AG08396 (cell line): ENCODE results near the gene RINT1.

Experiments used
- DNase-seq: peaks from one replicate; pipeline ENCODE4 v3.0.0; 2012; ENCODE audit warnings: low spot score, mixed read lengths

RINT1 gene

DNA sequence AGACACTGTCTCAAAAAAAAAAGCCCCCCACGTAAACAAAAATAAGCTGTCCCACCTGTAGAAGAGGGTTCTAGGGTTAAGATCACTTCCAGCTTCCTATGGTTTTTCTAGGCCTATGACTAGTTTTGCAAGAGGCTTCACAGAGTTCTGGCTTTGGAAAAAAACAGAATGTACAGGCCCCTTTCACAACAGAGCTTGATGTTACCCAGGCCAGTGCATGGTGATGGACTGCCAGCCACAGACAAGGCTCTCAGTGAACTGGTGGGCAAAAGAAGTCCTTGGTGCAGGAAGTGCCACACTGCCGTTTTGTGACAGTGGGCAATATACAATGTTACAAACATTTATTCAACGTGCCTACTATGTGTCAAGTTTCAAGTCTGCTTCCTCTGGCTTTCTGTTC is 67.5 kb downstream of the RINT1 start:
- no peak for DNase-seq

DNA sequence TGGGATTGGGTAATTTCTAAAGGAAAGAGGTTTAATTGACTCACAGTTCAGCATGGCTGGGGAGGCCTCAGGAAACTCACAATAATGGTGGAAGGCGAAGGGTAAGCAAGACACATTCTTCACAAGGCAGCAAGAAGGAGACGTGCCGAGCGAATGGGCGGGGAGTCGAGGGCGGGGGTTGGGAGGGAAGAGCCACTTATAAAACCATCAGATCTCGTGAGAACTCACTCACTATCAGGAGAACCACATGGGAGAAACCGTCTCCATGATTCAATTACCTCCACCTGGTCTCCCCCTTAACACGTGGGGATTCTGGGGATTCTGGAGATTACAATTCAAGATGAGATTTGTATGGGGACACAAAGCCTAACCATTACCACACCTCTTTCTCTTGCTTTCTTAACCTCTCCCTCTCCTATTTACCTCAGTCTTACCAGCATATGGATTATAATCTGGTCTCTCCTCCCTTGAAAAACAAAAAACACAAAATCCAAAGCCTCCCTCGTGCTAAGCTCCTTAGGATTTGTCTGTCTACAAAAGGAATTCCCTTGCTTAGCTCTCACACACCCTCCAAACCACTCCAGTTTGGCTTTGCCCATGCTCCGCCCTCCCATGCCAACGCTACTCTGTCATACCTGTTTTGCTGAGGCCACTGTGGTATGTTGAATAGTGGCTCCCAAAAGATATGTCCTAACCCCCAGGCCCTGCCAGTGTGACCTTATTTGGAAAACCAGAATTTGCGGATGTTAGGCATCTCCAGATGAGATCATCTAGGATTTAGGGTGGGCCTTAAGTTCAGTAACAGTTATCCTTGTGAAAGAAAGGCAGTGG is 68.9 kb downstream of the RINT1 start:
- no peak for DNase-seq

DNA sequence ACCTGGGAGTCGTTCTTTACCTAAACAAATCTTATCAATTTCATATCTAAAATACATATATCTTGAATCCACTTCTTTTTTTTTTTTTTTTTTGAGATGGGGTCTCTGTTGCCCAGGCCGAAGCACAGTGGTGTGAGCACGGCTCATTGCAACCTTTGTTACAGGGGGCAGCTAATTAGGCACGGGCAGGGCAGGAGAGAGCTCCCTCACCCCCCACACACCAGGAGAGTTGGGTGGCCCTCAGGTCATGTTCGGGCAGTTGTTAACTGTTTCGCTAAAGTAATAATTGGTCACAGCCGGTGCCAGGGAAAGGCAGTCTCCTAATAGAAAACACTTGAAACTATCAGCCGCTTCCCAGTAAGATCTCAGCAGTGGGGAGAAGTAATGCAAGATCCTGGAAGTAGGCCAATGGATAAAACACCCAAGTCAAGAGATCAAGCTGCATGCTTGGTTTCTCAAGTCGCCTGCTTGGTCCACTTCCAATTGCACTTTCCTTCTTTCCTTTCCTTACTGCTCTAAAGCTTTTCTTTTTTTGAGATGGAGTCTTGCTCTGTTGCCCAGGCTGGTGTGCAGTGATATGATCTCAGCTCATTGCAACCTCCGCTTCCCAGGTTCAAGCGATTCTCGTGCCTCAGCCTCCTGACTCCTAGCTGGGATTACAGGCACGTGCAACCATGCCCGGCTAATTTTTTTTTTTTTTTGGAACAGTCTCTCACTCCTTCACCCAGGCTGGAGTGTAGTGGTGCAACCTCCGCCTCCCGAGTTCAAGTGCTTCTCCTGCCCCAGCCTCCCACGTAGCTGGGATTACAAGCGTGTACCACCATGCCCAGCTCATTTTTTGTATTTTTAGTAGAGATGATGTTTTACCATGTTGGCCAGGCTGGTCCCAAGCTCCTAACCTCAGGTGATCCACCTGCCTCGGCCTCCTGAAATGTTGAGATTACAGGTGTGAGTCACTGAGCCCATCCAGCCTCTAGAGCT is 70.6 kb downstream of the RINT1 start:
- no peak for DNase-seq

DNA sequence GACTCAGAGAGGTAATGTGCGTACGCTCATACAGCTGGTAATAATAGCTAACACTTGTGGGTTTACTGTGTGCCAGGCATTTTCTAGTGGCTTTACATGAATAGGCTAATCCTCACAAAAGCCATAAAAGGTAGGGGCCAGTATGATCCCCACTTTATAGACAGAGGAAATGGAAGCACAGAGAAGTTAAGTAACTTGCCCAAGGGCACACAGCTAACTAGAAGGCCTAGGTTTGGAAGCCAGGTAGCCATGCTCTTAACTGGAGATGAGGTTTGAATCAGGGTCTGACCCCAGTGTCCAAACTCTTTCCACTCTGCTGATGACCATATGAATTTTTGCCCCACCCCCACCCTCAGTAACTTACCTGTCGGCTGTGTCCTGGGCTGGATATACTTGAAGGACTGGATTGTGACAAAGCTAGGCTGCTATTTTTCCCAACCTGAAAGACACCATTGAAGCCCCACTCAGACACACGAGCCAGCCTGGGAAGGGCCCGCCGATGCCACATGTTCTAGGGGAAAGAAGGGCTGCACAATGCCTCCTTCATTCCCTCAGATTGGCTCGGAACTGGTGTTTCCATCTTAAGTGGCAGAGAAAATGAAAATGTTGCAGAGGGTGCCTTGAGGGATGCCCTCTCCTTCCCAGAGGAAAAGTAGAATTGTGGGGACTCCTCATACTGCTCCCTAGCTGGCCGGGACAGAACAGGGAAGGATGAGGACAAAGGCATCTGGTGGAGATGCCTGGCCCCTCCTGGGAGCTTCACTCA is 78.3 kb downstream of the RINT1 start:
- no peak for DNase-seq

DNA sequence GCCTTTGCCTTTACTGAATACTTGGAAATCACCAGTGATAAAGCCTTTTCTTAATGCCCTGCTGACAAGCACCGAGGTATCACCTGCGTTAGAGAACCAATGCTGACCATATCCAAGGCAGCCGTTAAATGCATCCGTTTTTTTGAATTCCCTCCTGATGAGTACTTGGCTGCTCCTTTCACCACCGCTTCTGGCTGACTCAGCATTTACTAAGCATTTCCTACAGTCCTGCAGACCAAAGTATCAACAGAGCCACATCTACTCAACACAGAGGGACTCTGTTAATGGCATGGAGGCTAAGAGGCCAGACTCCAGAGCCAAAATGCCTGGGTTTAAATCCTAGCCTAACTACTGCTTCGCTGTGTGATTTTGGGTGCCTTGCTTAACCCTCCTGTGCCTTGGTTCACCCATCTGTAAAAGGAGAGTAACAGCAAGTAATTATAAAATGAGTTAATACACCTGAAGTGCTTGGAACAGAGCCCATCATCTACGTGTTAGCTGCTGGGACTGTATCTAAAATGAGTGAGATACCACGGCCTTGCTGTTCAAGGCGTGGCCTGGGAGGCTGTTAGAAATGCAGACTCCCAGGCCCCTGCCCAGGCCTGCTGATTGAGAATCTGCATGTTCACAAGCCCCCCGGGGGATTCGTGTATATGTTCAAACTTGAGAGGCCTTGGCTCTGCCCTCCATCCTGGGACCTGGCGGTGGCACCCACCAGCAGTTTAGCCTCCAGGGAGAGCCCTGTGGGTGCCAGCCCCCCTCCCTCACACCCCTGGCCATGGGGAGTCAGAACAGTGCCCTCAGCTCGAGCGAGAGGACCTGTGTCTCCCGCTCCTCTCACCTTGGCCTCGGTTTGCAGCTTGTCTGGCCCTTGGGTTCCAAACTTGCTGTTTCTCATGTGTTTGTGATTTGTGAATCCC is 80.1 kb downstream of the RINT1 start:
- no peak for DNase-seq

DNA sequence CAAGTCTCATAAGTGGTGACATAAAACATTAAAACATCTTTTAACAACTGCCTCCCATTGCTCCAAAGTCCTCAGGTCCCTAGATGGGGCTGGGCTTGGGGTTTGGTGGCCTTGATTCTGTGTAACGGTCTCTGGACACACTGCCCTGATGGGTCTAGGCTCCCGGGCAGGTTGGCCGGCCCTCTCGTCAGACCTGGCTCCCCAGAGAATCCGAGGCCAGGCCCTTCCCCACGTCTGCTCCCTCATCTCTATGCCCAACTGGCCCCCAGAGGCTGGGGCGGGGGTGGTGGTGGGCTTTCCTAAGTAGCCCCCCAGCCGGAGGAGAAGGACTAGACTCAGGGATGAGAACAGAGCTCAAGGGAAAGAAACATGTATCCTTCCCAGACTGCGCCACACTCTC is 80.8 kb downstream of the RINT1 start:
- DNase-seq = no peak

DNA sequence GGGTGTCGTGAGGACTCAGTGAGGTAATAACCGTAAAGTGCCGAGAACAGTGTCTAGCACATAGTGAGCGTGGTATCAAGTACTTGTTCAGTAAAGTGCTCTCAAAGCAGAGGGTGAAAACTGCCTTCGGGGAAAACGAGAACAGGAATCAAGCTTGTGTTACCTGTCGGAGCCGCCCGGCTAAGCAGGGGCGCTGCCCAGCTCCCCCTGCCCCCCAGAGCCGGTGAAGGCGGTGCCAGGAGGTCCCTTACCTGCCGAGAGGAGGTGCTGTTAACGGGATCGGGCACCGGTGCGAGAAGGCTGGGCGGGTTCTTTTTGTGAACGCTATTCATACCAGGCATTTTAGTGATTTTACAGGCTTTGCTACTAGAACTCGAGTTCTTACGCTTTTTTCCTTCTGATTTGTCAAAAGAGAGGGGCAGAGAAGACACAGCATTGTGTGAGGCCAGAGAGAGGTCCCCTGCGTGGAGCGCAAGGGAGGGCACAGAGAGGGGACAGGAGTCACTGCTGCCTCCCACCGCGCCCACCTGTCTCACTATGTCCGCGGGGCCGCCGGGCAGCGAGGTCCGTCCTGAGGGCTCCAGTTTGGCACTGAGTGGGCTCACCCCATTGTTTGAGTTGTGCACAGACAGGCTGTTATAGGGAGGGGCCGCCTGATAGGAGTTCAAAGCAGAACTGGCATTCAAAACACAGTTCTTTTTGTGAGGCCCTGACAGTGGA is 81.8 kb downstream of the RINT1 start:
- no peak for DNase-seq

DNA sequence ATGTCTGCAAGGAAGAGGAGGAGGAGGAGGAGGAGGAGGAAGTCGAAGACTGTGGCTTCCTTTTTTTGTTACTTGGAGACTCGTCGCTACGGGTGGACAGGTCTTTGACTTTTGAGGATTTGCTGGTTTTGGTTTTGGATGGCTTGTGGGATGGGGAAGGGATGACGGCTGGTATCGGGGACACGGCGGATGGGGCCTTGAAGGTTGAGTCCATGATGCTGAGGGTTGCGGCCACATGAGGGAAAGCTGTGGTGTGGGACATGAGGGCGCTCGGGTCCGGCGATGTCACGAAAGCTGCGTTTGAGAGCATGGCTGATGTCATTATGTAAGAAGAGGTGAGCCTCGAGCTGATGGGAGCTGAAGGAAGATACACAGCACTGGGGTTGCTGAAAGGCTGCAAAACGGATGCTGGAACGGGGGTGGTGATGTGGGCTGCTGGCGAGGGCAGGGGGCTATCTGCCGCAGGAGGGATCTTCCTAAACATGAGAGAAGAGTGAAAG is 82.4 kb downstream of the RINT1 start:
- no peak for DNase-seq
